HG02571 (cell line): ENCODE measurements around the gene ANKRD61.
"Not testable (repeated sequence)": the region's sequence is repeated elsewhere in the genome, so short reads cannot be mapped to it uniquely, and the experiment has no call there.

Experiments
- ATAC-seq: cut with Tn5 transposase; IDR thresholded peaks from one replicate; pipeline ENCODE4 v1.9.1; 2021; ENCODE audit warnings: mild to moderate bottlenecking, moderate library complexity; ENCODE audit not compliant: unreplicated experiment

Gene ANKRD61

DNA sequence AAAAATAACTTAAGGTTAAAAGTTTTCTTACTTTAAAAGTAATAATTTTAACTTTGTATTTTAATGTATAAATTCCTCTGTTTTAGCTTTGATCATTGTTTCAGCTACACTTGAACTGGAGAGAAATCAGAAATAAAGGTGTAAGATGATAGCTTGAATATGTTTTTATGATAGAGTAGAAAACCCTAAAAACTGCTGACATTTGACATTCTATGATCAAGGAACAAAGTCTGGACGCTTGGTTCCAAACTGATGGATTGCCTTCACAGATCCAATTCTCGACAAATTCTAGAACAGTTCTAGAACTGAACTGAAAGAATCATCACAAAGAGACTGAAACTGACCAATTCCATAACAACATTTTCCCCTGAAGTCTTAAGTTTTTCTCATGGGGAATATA, at the start of gene ANKRD61:
TSS of gene ANKRD61 (plus strand) at position 389 of the 400 bp plus-strand sequence. CDS start at position 389, 0 bp downstream.
- ATAC-seq, result no peak

DNA sequence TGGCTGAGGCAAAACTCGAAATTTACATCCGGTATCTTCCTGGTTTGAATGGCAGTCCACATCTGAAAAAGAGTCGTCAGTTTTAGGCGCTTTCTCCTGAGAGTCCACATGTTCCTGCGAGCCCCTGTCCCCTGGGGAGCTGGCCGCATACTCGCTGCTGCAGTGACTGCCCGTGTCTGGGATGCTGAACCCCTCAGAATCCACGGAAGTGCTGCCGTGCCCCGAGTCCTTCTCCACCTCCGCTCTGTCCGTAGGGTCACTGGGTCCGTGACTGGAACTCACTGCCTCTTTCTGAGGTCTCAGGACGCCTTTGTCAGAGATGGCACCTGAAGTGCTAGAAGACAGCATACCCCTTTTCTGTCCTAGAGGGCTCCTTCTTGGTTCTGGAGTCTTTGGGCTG, 44.1 kb upstream of the ANKRD61 start:
- ATAC-seq, result not testable (repeated sequence)

DNA sequence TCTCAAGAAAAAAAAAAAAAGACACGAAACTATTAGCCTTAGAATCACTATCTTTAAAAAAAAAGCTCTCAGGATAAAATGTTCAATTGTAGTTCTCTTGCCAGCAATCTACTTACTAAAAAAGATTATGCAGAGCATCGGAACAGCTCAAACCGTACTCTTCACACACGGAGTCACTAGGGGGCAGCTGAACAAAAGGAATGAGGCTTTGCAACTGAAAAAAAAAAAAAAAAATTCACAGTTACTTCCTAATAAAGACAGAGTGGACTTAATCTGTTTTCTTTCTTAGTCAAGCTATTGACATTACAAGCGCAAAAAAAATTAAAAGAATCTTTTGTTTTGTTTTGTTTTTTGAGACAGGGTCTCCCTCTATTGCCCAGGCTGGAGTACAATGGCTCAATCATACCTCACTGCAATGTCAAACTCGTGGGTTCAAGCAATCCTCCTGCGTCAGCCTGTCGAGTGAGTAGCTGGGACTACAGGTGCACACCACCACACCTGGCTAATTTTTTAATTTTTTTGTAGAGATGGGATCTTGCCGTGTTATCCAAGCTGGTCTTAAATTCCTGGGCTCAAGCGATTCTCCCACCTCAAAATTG, 33.9 kb upstream of the ANKRD61 start:
- no peak for ATAC-seq

DNA sequence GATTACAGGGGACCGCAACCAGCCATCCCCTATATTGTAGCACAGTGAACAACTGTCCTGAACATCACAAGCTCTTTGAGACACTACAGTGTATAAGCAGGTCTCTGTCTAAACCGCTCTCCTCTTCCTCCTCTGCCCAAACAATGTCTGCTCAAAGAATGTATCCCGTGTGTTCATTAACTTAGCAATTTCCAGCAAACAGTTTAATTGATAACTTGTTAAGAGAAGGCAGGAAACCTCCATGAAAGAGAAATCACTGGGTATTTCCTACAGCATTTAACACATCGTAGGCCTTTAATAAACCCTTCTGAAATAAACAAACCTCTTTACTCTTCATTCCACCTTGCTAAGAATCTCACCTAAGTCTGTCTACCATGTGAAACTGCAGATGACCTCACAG, 23.8 kb upstream of the ANKRD61 start:
- ATAC-seq, result no peak

DNA sequence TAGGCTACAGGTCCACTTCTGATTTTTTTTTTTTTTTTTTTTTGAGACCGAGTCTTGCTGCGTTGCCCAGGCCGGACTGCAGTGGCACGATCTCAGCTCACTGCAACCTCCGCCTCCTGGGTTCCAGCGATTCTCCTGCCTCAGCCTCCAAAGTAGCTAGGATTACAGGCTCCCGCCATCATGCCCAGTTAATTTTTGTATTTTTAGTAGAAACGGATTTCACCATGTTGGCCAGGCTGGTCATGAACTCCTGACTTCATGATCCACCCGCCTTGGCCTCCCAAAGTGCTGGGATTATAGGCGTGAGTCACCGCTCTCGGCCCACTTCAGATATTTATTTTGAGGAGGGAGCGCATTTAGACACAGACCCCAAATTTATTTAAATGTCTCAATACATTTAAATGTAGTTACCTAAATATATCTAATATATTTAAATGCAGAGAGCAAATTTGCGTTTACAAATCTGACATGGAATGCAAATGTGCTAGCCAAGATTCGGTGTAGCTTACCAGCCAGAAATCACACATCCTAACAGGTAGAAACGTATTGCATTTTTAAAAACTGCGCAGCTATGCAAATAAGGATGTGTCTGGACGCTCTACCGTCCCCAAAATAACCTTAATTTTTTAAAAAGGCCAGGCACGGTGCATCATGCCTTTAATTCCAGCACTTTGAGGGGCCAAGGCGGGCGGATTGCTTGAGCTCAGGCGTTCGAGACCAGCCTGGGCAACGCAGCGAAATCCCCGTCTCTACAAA, 23.2 kb upstream of the ANKRD61 start:
- ATAC-seq, result not testable (repeated sequence)

DNA sequence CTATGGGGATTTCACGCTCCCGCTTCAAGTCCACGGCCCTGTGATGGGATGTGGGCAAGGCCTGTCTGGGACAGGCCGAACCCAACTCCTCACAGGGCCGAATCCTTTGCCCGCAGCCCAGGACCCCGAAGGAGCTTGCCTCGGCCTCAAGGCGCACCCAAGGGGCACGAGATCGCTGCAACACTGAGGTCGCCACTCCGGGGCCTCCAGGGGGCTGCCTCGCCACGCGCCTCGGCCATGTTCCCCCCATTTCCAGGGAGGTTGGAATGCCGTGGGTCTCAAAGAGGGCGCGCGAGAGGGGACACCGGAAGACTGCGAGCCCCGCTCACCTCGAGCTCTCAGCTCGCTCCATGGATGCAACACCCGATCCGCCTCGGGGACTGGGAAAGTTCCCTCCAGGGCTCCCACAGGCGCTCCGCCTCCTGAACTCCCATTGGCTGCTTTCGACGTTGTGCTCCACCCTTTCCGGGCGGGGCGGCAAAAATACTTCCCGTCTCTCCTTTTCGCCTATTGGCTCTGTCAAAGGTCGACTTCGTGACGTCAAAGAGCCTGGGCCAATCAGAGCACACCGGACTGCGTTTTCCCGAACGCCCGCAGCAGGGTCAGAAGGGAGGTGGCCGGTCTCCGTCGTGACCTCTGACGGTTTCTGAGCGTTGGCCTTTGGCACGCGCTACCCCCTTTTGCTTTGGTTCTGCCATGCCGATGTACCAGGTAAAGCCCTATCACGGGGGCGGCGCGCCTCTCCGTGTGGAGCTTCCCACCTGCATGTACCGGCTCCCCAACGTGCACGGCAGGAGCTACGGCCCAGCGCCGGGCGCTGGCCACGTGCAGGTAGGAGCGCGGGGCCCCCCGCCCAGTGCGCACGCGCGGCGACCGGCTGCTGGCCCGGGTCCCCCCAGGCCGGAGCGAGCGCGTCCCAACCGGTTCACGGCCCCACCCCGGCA, 22.2 kb upstream of the ANKRD61 start, which contains the start of the genes AIMP2 and PMS2:
TSS of gene AIMP2 (plus strand) at position 605 of the 944 bp plus-strand sequence. CDS start at position 697, 92 bp downstream.
TSS of gene PMS2 (minus strand) at position 382 of the 944 bp plus-strand sequence. CDS start at position 352, 30 bp downstream.
- ATAC-seq, result peak; percentile 95

DNA sequence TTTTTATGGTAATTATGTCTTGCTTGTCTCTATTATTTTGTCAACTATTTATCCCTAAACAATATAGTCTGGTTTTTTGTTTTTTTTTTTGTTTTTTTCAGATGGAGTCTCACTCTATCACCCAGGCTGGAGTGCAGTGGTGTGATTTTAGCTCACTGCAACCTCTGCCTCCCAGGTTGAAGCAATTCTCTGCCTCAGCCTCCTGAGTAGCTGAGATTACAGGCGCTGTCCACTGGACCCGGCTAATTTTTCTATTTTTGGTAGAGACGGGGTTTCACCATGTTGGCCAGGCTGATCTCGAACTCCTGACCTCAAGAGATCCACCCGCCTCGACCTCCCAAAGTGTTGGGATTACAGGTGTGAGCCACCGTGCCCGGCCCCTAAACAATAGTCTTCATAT, 20.8 kb upstream of the ANKRD61 start:
- not testable (repeated sequence) for ATAC-seq

DNA sequence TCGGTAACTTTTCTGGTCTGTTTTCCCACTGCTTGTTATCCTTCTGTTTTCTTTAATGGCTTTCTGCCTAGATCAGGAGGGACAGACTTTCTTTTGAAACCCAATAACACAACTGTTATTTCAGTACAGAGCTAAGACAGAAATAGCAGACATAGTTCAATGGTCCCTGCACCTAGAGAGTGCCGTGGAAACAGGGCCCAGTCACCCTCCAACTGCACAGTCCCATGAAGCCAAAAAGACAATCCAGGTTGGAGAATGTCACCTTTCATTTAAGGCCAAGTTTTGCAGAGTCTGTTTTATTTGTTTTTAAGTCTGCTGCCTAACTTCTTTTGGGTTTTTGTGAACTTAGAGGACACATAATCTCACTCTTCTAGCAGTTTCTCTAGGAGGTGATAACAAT, 19.6 kb upstream of the ANKRD61 start:
- no peak for ATAC-seq

DNA sequence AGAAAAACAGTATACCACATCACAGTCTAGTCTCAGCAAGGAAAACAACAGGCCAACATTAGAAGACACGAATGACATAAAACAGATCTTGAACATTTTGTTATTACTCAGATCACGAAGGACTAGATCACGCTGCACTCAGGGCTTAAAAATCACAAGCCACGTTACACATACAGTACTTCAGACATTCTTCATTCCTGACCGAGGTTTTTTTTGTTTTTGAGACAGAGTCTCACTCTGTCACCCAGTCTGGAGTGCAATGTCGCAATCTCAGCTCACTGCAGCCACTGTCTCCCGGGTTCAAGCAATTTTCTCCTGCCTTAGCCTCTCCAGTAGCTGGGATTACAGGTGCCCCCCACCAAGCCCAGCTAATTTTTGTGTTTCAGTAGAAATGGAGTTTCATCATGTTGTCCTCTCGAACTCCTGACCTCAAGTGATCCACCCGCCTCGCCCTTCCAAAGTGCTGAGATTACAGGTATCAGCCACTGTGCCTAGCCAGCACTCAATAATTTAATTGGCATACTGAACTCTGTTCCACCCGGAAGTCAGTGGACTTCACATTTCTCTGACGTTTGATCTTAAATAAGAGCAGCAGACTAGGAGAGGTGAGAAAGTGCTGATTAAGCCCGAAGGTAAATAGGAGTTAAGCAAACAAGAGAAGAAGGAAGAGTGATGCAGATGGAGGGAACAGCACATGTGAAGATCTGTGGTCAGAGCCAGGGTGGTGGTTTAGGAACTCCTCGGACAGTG, 18.6 kb upstream of the ANKRD61 start:
- no peak for ATAC-seq

DNA sequence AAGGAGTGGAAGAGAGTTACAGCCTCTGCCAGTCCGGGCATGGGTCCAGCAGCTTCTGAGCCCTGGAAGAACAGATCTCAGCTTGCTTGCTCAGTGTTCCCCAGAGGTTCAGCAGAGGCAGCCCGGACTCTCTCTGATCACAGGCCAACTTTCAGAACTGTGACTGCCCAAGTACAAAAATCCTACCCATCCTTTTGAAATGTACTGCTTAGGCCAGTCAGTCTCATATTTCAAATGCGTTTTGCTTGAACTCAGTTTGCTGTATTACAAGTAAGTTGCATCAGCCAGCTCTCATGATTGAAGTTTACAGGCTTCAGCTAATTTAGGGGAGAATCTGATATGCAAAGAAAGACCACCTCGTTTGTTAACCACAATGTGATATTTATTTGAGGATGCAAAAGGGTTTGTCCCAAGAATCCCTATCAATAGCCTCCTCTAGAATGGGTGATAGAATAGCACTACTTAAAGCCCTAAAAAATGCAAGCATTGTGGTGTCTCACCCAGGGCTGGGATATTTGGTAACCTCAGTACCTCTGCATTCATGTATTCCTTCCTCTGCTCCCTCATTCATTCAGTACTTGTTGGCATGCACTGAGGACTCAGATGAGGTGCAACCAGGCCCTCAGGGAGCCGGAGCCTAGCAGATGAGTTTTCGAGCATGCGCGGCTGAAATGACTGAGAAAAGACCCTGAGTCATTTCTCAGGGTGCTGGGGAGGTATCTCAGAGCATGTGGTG, 15.1 kb upstream of the ANKRD61 start:
- peak; percentile 53 for ATAC-seq

DNA sequence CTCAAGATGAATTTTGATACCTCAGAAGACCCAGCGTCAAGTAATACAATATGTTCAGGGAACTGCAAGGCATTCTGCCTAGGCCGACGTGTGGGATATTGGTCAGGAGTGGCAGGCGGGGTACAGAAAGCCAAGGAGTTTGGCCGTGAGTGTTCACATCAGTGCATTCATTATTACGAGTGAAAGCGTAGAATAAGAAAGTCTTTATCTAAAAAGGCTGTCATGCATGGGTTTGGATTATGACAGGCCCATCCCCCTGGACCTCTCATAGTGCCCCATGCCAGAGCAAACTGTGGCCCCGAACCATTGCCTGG, 14.6 kb upstream of the ANKRD61 start:
- no peak for ATAC-seq

DNA sequence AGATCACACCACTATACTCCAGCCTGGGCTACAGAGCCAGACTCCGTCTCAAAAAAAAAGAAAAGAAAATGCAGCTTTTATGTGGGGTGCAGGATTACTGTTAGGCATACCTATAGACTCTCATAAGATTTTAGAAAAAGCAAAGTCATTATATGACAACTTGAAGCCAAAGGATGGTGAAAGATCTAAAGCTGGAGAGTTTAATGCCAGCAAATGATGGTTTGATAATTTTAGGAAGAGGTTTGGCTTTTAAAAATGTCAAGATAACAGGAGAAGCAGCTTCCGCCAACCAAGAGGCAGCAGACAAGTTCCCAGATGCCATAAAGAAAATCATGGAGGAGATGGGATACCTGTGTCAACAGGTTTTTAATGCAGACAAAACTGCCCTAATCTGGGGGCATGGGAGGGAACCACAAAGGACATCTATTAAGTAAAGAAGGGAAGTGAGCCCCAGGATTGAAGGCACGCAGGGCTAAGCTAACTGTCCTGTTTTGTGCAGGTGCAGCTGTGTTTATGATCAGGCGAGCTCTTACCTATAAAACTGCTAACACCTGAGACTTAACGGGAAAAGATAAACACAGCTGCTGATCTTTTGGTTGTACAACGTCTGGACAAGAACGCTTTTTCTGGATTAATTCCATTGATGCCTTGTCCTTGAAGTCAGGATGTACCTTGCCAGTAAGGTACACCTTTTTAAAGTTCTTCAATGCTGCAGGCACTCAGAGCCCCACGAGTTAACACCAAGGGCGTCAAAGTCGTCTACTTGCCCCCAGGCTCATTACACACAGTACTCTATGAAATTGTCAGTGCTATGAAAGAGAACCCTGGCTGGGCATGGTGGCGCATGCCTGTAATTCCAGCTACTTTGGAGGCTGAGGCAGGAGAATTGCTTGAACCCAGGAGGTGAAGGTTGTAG, 10.5 kb upstream of the ANKRD61 start:
- ATAC-seq, result no peak

DNA sequence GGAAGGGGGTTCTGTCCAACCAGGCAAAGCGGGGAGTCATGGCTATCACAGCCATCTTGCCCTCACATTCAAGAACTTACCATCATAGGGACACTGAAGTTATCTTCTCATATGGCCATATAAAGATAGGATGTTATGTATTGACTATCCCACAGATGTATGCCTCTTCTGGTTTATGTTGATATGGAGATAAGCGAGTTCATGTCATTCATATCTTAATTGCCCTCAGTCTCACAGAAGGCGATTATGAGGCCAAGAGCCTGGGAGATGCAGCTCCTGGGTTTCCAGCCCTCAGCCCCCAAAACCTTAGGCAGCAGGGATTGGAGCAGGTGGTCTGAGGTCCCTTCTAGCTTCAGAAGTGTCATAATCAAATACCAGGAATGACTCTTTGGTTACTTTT, 8.5 kb upstream of the ANKRD61 start:
- ATAC-seq, result no peak

DNA sequence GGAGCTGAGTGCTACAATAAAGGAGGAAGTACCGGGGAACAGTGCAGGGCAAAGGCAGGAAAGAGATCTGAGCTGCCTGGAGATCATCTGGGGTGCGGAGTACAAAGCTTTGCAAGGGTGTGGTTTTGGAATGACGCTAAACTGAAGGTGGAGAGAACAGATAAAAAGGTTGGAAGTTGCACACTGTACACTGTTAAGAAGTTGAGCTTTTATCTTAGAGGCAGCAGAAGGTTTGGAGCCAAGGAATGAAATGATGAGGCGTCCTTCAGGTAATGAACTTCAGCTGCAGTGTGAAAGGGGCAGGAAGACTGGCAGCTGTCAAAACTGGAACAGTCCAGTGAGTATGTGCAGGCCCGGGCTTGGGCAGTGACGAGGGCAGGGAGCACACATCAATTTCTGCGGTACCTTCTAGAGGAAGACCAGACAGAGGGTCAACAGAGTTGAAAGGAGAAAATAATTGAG, 7.2 kb upstream of the ANKRD61 start:
- ATAC-seq, result no peak

DNA sequence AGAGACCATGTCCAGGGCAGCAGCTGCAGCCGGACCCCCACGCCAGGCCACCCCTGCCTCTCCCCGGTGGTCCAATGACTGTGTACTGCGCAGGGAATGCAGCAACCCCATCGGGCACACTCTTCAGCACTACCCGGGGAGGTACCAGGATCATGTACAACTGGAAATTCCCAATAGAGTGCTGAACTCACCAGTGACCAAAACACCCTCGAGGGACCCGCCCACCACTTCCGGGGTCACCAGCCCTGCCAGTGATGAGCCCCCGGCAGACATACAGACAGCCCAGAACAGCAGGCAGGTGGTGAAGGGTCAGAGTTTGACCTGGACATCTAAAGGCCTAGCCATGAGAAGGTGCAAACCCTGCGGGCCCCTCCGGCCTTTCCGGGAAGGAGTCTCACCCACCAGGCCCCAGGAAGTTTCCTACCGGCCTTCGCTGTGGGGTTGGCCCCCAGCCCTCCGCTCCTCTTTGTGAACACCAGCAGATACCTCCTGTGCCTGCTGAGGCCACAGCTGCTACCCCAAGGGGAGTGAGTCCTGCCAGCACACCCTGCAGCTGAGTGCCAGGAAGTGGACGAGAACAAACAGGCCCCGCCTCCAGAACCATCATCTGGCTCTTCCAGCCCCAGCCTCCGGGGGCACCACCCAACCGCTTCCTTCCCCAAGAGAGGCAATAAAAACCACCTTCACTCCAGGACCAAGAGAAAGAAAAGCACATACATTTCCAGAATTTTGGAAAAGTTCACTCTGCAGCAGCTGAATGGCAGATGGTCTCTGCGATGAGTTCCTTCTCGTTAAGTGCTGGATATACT, 5.0 kb upstream of the ANKRD61 start:
- ATAC-seq, result peak; percentile 51

DNA sequence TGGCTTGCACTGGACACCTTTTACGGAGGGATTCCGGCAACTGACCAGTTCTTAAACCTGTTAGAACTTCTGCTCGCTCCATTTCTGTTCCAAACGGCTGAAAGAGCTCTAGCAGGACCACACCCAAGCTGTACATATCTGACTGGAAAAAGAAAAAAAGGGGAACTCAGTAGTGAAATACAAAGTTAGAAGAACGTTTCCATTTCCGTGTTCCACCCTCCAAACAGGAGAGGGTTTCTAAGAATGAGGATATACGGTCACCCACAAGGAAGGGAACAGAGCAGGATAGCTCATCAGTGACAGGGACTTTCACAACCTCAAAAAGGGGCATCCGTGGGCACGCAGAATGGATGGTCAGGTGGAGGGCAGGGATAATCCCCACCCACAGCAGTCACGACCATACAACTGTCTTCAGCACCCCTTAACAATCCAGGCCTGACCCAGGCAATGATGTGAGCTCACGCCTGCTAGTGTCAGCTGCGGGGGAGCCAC, 4.3 kb upstream of the ANKRD61 start:
- no peak for ATAC-seq

DNA sequence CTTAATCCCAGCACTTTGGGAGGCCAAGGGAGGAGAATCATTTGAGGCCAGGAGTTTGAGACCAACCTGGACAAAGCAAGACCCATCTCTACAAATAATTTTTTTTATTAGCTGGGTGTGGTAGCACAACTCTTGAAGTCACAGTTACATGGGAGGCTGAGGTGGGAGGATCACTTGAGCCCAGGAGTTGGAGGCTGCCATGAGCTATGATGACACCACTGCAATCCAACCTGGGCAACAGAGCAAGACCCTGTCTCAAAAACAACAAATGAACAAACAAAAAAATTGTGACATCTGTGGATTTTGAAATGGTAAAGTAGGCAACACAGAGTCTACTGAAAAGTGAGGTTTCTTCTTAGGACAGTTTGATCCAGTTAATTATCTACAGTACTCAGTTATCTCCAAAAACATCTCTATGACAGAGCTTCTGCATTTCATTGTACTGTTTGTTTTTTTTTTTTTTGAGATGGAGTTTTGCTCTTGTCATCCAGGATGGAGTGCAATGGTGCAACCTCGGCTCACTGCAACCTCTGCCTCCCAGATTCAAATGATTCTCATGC, 3.3 kb upstream of the ANKRD61 start:
- ATAC-seq, result no peak

DNA sequence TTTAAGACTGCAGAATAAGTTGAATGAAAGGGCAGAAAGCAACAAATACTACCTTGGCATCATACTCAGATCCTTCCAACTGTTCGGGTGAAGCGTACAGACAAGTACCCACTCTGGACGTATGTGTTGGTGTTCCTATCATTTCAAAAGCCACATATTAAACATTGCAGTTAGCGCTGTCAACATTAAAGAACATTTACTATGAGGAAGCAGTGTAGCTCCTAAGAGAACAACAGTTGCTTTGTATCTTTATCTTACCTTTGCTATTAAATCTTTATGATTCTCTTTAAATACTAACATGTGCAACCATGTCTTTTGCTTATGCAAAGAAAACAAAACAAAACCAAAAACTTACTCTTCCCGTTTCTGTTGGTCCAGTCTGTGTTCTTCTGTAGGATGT, 2.6 kb upstream of the ANKRD61 start:
- ATAC-seq, result no peak
